Superior temporal gyrus (tissue), 1 donor: Measurements from ENCODE around the gene HS3ST3A1.

Source experiments
- DNase-seq: peaks from one replicate; pipeline ENCODE4 v3.0.0-alpha.2; 2016; ENCODE audit errors: extremely low spot score

Gene HS3ST3A1

GRCh38 chr17:13601776-13602551, at the start of gene HS3ST3A1:
TSS of gene HS3ST3A1 (minus strand) at chr17:13601929. CDS start at chr17:13601129, 800 bp downstream.
- no peak for DNase-seq

GRCh38 chr17:13650096-13650675, 48.5 kb upstream of the HS3ST3A1 start:
- no peak for DNase-seq

- DNase-seq, result no peak
These were observed 45.9 kb upstream of the HS3ST3A1 start for GRCh38 chr17:13647543-13648021.

- no peak for DNase-seq
These were observed 45.3 kb upstream of the HS3ST3A1 start for GRCh38 chr17:13646969-13647542.

GRCh38 chr17:13646411-13646810, 44.7 kb upstream of the HS3ST3A1 start:
- no peak for DNase-seq

- DNase-seq, result no peak
These were observed 41.5 kb upstream of the HS3ST3A1 start for GRCh38 chr17:13643180-13643579.

- DNase-seq, result no peak
These were observed 40.5 kb upstream of the HS3ST3A1 start for GRCh38 chr17:13642188-13642587.

- no peak for DNase-seq
These were observed 38.8 kb upstream of the HS3ST3A1 start for GRCh38 chr17:13640551-13640950.

GRCh38 chr17:13638855-13639458, 37.2 kb upstream of the HS3ST3A1 start:
- DNase-seq, result no peak

GRCh38 chr17:13636951-13637350, 35.2 kb upstream of the HS3ST3A1 start:
- no peak for DNase-seq

GRCh38 chr17:13635951-13636350, 34.2 kb upstream of the HS3ST3A1 start:
- no peak for DNase-seq

GRCh38 chr17:13634021-13634420, 32.3 kb upstream of the HS3ST3A1 start:
- DNase-seq, result no peak

GRCh38 chr17:13631529-13631928, 29.8 kb upstream of the HS3ST3A1 start:
- no peak for DNase-seq

- DNase-seq, result no peak
These were observed 25.0 kb upstream of the HS3ST3A1 start for GRCh38 chr17:13626703-13627102.

- DNase-seq, result no peak
These were observed 17.7 kb upstream of the HS3ST3A1 start for GRCh38 chr17:13619462-13619861.

- DNase-seq, result no peak
These were observed 14.3 kb upstream of the HS3ST3A1 start for GRCh38 chr17:13616031-13616430.

GRCh38 chr17:13609941-13610340, 8.2 kb upstream of the HS3ST3A1 start:
- no peak for DNase-seq

GRCh38 chr17:13601322-13601775, 380 bp downstream of the HS3ST3A1 start:
- DNase-seq, result no peak

GRCh38 chr17:13600475-13601321, 1.0 kb downstream of the HS3ST3A1 start:
- DNase-seq, result no peak

- DNase-seq, result no peak
These were observed 1.9 kb downstream of the HS3ST3A1 start for GRCh38 chr17:13599864-13600263.

GRCh38 chr17:13599168-13599577, 2.6 kb downstream of the HS3ST3A1 start:
- no peak for DNase-seq
